GM18951 (cell line): ENCODE data around the gene RELCH.

Source experiments
- POLR2A ChIP-seq: IDR thresholded peaks from 4 replicates; pipeline ENCODE4 v1.6.1; 2011; ENCODE audit warnings: mild to moderate bottlenecking; ENCODE audit not compliant: insufficient read length, insufficient read depth; ENCODE audit errors: extremely low read depth
- in situ Hi-C: fragments of 300-500 bp; cut with MboI; formaldehyde crosslinking; loops from one replicate; pipeline ENCODE4 v1.12.0; 2022; ENCODE audit warnings: low sequenced_read_pairs, mixed read lengths, inconsistent platforms; ENCODE audit not compliant: unreplicated experiment

The RELCH gene

GRCh38 chr18:62334120-62334519, 147.1 kb downstream of the RELCH start:
- in situ Hi-C loops = no loop called here
- TF ChIP-seq POLR2A = no peak

GRCh38 chr18:62335494-62335893, 148.4 kb downstream of the RELCH start:
- in situ Hi-C loops = no loop called here
- TF ChIP-seq POLR2A = no peak

- in situ Hi-C loops = no loop called here
- no peak for TF ChIP-seq POLR2A
Observed at GRCh38 chr18:62336618-62337017, 149.6 kb downstream of the RELCH start.

GRCh38 chr18:62337336-62337735, 150.3 kb downstream of the RELCH start:
- no peak for TF ChIP-seq POLR2A
- in situ Hi-C loops = no loop called here

- in situ Hi-C loops = no loop called here
- TF ChIP-seq POLR2A = no peak
Observed at GRCh38 chr18:62338446-62339105, 151.5 kb downstream of the RELCH start.

- in situ Hi-C loops = no loop called here
Observed at GRCh38 chr18:62339106-62339988, 152.3 kb downstream of the RELCH start.

GRCh38 chr18:62340996-62341395, 153.9 kb downstream of the RELCH start:
- no peak for TF ChIP-seq POLR2A
- in situ Hi-C loops = no loop called here

More at GRCh38 chr18:62339106-62339988, 152.3 kb downstream of the RELCH start:
- TF ChIP-seq POLR2A = no peak

GRCh38 chr18:62341473-62341872, 154.4 kb downstream of the RELCH start:
- in situ Hi-C loops = no loop called here

GRCh38 chr18:62342884-62343283, 155.8 kb downstream of the RELCH start:
- in situ Hi-C loops = no loop called here
- TF ChIP-seq POLR2A = no peak

More at GRCh38 chr18:62341473-62341872, 154.4 kb downstream of the RELCH start:
- no peak for TF ChIP-seq POLR2A

- TF ChIP-seq POLR2A = no peak
- in situ Hi-C loops = no loop called here
Observed at GRCh38 chr18:62343316-62343715, 156.3 kb downstream of the RELCH start.

- in situ Hi-C loops = no loop called here
- TF ChIP-seq POLR2A = no peak
Observed at GRCh38 chr18:62345909-62346308, 158.9 kb downstream of the RELCH start.

- no peak for TF ChIP-seq POLR2A
- in situ Hi-C loops = no loop called here
Observed at GRCh38 chr18:62346333-62347088, 159.5 kb downstream of the RELCH start.

- TF ChIP-seq POLR2A = no peak
- in situ Hi-C loops = no loop called here
Observed at GRCh38 chr18:62347089-62347506, 160.0 kb downstream of the RELCH start.
